Glomerular visceral epithelial cell (primary cell): ENCODE results near the gene SMURF1.
A peak's percentile ranks its signal among the peaks of the same experiment; 100 is the strongest.

Experiments
- DNase-seq: peaks from one replicate; pipeline ENCODE4 v3.0.0-alpha.2; 2016; ENCODE audit errors: extremely low spot score

The SMURF1 gene

DNA sequence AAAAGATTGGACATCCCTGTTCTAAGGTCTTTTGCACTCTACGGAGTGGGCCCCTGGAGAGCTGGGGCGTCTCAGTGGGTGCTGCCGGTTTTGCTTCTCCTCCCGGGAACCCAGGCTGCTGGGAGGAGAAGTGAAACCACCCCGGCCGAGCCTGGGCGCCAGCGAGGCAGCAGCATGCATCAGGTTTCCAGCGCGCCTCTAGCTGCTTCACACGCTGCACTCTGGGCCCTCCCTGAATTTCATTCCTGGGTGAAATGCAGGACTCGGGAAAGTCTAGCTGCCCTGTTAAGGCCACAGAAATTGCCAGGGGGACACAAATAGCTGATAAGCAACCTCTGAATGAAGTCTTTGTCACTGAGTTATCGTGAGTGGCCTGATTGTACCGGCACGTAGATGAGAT lies 138.1 kb downstream of the SMURF1 start:
- DNase-seq, result no peak

DNA sequence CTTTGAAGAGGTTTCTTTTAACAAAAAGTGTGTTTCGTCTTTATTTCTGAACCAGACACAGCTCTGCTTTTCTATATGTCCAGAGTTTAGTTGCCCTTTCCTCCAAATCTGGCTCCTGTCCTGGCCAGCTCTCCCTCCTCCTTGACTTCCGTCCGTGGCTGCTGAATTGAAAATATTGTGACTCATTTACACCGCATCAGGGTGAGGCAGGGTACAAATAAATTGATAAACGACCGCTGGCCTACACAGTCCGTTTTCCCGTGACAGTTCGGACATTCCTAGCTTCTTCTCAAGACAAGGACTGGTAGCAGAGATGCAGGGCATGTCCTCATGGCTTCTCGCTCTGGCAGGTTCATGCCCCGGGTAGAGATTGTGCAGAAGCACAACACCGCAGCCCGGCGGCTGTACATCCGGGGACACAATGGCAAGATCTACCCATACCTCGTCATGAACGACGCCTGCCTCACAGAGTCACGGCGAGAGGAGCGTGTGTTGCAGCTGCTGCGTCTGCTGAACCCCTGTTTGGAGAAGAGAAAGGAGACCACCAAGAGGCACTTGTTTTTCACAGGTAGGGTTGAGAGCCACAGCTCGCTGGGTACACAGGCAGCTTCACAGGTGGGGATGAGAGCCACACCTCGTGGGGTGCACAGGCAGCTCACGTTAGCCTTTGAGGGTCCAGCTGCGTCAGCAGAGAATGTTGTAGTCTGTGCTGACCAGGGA lies 139.0 kb downstream of the SMURF1 start:
- DNase-seq, result no peak

DNA sequence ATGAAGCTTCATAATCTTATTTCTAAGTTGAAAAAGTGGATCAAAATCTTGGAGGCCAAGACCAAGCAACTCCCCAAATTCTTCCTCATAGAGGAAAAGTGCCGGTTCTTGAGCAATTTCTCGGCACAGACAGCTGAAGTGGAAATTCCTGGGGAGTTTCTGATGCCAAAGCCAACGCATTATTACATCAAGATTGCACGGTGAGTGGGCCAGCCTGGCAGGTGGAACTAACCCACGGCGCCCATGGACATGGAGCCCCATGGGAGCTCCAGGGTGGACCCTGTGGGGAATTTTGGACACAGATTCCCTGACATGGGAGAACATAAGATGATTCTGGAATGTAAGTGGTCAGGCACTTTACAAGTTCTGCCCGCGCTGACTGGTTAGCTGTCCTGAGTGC lies 139.7 kb downstream of the SMURF1 start:
- no peak for DNase-seq

DNA sequence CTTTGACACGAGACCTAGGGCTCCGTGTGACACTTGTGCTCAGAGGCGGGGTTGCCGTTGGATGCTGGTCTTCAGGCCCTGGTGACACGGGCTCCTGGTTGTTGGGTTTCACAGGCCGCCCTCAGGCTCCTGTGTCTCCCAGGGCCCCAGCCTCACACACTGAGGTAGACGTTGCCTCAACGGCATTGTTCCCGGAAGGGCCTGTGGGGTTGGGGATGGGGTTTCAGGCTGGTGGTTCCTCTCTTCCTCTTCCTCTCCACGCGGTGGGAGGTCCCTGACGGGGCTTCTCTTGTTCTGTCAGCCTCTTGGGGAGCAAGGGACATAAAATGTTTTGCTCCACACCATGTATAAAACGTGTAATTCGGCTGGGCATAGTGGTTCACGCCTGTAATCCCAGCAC lies 140.5 kb downstream of the SMURF1 start:
- DNase-seq, result no peak

DNA sequence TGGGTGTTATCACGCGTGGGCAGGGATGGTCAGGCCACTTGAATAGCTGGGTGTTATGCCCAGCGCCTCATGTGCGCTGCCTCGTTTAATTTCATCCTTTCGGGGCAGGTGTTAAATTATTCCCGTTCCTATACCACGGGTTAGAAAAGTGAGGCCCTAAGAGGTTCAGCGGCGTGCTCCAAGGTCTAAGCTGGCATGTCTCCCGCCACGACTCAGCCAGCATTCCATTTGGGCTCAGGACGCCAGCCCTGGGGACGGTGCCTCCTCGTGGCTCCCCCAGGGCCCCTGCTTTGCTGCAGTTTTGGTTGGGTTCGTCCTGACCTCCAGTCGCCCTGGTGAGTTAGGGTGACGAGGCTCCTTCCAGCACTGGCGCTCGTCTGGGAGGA lies 141.1 kb downstream of the SMURF1 start:
- peak; percentile 11 for DNase-seq

DNA sequence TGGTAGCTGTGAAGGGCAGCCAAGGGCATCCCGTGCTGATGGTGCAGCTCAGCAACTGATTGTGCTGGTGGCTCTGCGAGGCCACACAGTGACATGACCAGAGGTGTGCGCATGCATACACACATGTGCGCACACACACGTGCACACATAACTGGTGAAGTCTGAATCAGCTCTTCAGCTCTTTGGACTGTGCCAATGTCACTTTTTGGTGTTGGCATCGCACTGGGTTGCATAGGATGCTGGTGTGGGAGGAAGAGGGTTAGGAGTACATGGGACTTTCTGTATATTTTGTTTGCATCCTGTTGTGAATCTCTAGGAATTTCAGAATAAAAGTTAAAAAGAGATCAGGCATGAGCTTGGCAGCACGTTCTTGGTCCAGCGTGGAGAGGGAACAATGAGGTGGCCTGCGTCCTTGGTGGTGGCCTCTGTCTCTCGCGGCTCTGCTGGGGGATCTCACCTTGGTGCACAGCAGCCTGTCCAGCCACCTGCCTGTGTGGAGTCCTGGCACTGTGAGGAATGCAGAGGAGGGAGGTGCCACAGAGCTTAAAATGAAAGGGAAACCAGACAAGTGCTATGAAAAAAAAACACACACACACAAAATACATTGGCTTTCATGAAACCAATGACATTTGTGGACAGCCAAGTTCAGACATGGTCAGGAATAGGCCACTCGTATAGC lies 141.6 kb downstream of the SMURF1 start:
- peak; percentile 24 for DNase-seq

DNA sequence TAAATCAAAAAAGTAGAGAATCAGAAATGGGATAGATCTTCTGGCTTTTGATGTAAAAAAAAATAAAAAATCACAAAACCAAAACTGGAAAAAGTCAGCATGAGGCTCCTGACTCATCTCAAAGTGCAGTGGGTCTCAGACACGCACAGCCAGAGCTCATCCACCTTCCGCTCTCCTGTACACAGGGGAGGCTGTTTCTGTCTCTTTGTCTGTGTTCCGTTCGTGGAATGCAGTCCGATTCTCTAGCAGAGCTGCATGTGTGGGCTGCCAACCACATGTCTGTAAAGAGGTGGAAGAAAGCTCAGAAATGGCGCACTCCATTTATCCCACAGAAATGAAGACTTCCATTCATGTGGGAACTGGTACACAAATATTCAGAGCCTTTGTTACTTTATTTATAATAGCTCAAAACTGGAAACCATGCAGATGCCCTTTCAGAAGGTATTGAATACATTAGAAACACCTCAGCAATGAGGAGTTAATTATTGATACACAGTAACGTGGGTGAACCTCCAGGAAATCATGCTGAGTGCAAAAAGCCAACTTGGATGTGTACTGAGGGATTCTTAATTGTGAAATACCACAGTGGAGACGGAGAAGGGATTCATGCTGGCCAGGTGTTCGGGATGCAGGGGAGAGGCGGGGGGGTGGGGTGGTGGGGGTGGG lies 142.3 kb downstream of the SMURF1 start:
- peak; percentile 70 for DNase-seq

DNA sequence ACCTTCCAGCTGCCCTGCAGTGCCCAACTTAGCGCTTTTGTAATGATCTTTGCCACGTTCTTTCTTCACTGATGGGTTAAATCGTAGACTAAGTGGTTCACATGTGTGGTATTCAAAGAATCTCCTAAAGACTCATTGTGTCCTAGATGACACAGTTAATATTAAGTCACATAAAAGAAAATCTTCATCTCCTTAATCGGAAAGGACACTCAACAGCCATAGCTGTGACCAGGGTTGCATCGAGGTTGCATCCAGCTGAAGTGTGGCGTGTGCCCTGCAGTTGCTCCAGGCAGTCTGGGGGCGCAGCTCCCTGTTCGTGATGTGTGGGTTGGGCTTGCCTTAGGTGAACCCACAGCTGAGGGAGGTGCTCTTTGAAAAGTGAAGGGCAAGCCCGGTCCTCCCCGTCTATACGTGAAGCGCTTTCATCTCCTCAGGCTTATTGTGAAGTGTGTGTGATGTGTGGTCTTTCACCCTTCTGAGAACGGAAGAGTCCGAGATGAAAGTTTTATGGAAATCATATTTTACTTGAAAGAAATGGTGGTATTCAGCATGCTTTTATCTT lies 142.9 kb downstream of the SMURF1 start:
- DNase-seq, result peak; percentile 32

DNA sequence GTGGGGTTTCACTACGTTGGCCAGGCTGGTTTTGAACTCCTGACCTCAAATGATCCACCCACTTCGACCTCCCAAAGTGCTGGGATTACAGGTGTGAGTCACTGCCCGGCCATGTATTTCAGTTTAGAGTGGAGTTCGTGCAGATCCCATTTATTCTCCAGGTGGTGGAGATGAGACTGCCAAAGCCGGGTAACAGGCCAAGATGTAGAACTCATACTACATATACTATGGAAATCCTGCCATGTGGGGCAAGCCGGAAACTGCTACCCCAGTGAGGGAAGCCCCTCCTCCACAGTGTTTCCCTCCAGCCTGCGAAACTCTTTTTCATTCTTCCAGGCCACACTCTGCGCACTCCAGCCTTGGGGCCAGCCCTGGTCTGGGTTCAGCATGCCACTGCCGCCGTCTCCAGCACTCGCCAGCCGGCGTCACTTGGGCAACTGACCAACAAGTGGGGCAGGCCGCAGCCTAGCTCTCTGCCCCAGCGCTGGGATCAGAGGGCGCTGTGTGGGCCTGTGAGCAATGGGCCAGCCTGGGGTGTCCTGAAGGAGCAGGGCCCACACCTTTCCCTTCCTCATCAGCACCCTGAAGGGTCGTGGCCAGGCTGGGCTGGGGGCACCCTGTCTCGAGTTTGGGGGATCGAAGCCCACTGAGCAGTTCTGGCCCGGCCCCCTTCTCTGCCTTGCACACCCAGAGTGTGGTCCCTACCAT lies 143.6 kb downstream of the SMURF1 start:
- DNase-seq, result peak; percentile 21

DNA sequence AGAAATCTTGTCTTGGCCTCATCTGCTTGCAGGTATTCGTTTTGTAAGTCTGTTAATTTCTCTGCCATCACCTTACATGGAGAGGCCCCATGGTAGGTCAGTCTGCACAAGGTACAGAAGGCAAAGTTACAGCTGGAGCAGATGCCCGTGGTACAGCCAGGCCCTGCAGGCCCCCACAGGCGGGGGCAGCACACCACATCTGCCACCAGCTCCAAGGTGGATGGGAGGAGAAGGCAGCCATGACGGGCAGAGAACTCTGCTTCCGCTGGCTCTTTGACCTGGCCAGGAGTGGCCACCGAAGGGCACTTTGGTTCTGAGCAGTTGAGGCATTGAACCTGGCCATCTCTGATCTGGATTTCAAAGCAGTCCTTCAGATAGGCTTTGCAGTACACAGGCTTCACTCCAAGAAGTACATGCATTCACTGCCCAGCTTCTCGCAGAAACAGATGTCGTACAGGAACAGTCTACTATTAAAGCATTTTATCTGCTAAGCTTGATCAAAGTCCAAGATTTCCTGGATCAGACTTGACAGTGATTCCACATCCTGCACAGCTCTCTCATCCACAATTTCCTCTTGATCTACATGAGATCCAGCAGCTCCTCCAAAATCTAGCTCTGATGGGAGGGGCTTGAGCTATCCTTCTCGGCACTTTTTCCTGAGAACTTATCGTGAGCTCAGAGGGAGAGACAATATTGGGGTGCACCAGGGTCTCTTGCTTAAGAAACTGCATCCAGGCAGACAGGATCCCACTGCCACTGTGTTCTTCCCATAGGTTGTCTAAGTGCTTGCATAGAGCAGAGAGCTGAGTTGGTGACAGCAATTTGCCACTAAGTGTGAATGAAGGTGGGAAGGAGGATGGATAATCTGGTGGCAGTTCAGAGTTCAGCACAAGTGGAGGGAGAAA lies 144.8 kb downstream of the SMURF1 start:
- DNase-seq, result no peak

DNA sequence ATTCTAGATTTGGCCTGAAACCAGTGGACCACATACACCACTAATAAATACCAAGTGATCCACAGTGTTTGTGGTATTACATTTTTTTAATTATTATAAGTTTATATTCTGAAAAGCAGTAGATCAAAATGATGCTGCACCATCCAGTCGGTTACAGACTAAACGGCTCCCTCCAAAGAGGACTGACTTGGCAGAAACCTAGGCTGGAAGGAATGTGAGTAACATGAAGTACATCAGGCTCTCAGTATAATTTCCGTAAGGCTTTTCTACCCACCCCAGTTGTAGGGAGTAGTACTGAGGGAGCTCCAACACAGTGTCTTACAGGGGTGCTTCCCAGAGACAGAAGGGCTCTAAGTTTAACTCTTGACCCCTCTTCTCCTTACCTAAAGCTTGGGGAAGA lies 146.1 kb downstream of the SMURF1 start:
- DNase-seq, result no peak

DNA sequence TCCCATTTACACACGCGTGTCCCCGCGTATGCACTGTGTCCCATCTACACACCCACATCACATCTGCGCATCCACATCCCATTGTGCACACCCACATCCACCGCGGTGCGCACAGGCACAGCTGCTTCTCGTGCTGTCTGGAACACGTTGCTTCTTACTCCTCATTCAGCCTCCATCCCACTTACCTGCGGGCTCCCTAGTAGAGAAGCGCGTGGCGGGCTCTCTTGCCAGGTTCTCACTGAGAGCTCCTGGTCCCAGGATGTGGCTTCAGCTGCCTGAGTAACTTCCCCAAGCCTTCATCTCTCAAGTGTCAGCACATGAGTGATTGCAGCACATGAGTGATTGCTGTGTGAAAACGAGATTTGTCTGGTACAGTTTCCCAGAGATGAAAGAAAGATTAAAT lies 147.8 kb downstream of the SMURF1 start:
- no peak for DNase-seq

DNA sequence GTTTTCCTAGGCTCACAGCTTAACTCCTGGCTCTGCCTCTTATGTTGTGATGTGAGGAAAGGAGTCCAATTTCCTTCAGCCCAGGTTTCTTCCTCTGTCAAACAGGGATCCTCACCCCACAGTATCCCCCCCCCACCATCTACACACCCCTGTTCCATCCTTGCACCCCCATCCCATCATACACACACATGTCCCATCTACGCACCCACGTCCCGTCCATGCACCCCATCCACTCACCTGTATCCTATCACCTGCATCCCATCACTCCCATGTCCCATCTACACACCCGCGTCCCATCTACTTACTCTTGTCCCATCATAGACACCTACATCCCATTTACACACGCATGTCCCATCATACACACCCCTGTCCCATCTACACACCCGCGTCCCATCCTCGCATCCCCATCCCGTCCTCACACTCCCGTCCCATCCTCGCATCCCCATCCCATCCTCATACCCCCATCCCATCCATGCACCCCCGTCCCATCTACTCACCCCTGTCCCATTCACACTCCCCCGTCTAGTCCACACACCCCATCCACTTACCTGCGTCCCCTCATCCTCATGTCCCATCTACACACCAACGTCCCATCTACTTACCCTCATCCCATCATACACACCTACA lies 148.3 kb downstream of the SMURF1 start:
- DNase-seq, result no peak

DNA sequence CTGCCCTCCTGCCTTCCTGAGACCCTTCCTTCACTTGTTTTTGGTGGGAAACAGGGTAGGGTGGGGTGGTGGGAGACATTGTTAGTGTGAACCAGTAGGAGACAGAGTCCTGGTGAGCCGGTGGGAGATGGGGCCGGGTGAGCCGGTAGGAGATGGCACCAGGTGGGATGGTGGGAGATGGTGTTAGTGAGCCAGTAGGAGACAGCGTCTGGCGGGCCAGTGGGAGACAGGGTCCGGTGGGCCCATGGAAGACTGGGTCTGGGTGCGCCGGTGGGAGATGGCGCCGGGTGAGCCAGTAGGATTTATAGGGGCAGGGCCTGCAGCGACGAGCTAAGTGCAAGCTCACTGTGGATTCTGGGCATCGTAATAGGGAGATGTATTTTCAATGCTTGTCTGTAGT lies 148.8 kb downstream of the SMURF1 start:
- DNase-seq, result no peak

DNA sequence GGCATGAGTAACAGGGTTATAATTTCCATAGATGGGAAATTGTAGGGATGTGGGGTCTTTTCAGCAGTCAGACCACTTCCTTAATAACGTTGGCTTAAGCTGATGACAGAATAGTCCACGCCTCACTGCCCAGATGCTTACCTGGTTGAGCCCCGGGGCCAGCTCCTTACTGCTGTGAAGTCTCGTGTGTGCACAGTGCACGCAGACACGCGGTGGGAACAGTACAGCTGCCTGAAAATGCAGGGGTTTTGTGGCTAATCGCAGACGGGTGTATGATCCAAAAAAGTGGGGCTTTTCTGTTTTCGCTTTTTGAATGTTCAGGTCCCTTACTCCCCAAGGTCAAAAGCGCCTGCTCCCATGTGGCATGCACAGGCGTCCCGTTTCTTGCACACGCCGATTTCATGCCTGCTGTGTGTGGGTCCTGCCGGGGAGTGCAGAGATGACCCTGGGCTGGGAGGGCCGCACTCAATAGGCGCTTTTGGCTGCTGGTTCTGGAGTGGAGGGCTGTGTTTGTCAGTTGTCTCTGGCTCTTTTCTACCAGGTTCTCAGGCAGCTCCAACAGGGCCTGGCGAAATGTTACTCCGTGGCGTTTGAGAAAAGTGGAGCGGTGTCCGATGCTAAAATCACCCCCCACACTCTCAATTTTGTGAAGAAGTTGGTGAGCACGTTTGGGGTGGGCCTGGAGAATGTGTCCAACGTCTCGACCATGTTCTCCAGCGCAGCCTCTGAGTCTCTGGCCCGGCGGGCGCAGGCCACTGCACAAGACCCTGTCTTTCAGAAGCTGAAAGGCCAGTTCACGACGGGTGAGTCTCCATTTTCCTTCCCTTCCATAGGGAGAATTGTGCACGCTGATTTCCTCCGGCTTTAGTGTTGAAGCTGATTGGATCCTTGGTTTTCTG lies 149.6 kb downstream of the SMURF1 start:
- DNase-seq, result no peak

DNA sequence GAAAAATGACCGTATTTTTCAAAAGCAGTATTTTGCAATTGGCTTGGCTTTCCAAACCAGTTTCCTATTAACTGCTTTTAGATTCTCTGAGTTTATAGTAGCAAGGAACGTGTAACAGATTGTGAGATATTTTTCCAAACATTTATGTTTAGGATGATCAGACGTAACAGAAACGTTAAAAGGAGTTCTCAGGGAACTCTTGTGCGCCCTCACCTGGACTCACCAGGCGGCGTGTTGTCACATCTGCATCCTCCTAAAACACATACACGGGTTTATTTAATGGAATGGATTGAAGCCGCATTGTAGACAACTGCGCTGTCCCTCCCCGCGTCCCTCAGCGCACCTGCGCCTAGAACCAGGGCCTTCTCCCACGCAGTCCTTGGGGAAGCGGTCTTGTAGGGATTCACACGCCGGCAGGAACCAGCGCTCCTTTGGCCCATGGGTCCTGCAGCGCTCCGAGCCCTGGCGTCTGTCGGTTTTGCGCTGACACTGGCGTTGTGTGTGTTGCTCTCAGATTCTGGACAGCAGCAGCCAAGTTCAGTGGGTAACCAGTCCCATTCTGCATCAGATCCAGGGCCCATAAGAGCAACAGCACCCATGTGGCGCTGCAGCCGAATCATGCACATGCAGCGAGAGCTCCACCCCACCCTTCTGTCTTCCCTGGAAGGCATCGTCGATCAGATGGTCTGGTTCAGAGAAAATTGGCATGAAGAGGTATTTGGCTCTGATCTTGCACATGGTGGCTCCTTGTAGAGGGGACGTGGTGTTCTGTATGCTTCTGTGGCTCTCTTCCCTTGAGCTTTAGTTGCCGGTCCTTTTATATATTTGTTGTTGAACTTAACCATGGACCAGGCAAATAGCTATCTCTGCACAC lies 150.6 kb downstream of the SMURF1 start:
- no peak for DNase-seq

DNA sequence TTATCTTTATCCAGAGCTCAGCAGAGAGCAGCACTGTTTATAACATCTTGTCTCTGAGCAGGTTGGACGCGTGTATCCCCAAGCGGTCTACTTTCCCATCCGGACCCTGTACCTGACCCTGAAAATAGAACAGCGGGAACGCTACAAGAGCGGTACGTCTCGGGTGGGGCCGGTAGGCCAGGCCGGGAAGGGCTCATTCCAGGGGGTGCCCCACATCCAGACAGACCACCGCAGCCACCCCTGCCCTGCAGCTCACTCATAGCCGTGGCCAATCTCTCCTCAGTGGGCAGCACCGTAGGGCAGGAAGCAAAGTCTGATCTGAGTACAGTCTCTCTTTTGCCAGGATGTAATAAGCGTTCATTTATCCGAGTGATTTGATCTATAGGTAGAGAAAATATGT lies 151.8 kb downstream of the SMURF1 start:
- DNase-seq, result no peak

DNA sequence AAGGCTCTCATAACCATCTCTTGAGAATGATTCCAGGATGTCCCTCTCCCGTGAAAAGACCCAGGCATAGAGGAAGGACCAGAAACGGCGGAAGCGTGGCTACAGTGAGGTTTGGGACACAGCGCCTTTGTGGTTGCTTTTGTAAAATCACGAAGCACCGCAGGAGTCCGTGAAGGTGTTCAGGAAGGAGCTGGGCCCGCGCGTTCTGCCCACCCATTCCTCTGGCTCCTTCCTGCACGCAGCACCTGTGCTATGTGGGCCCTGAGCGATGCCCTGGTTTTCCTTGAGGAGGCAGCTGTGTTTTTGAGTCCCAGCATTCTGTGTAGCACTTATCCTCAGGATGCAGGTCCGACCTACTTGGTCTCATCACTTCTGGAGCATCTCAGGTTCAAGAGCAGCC lies 152.8 kb downstream of the SMURF1 start:
- no peak for DNase-seq

DNA sequence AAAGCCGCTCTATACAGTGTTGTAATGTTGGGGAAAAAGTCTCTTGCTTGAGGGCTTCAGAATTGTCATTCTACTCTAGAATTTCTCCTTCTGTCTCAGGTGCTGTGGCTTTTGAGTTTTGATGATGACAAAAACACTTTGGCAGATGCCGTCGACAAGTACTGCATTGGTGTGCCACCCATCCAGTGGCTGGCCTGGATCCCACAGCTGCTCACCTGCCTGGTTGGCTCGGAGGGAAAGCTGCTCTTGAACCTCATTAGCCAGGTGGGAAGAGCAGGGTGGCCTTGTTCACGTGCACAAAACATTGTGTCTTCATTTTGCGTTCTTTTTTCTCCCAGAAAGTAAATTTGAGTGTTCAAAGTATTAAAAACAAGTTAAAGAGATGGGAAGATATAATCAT lies 153.6 kb downstream of the SMURF1 start:
- no peak for DNase-seq
